DMS 273 (cell line): ENCODE measurements around the gene TTC39A.
A peak's percentile ranks its signal among the peaks of the same experiment; 100 is the strongest.

Experiments
- DNase-seq: peaks from one replicate; lab custom pipeline; 2025; ENCODE audit not compliant: unreplicated experiment; lab: John Stamatoyannopoulos, UW

TTC39A gene

GRCh38 chr1:51330331-51331201, at the start of gene TTC39A:
Gene TTC39A (minus strand): TSS chr1:51330562. CDS start chr1:51330477, 85 bp downstream.
- peak; percentile 63 for DNase-seq

- DNase-seq, result no peak
Measured at GRCh38 chr1:51378871-51379270, 48.5 kb upstream of the TTC39A start.

- no peak for DNase-seq
Measured at GRCh38 chr1:51373898-51374297, 43.5 kb upstream of the TTC39A start.

- no peak for DNase-seq
Measured at GRCh38 chr1:51372561-51372960, 42.2 kb upstream of the TTC39A start.

- DNase-seq, result no peak
Measured at GRCh38 chr1:51369171-51369570, 38.8 kb upstream of the TTC39A start.

GRCh38 chr1:51365774-51366173, 35.4 kb upstream of the TTC39A start:
- no peak for DNase-seq

GRCh38 chr1:51359879-51360278, 29.5 kb upstream of the TTC39A start:
- no peak for DNase-seq

GRCh38 chr1:51355382-51355781, 25.0 kb upstream of the TTC39A start:
- no peak for DNase-seq

GRCh38 chr1:51354416-51354815, 24.1 kb upstream of the TTC39A start:
- DNase-seq, result no peak

- DNase-seq, result no peak
Measured at GRCh38 chr1:51351907-51352306, 21.5 kb upstream of the TTC39A start.

GRCh38 chr1:51349862-51350261, 19.5 kb upstream of the TTC39A start:
- DNase-seq, result no peak

- DNase-seq, result no peak
Measured at GRCh38 chr1:51348147-51348527, 17.8 kb upstream of the TTC39A start.

GRCh38 chr1:51347398-51348146, 17.2 kb upstream of the TTC39A start:
- no peak for DNase-seq

GRCh38 chr1:51346086-51346942, 16.0 kb upstream of the TTC39A start:
- peak; percentile 38 for DNase-seq

GRCh38 chr1:51345300-51345687, 14.9 kb upstream of the TTC39A start:
- no peak for DNase-seq

- peak; percentile 31 for DNase-seq
Measured at GRCh38 chr1:51344602-51345299, 14.4 kb upstream of the TTC39A start.

GRCh38 chr1:51344276-51344601, 13.9 kb upstream of the TTC39A start:
- DNase-seq, result no peak

GRCh38 chr1:51343624-51344023, 13.3 kb upstream of the TTC39A start:
- DNase-seq, result no peak

- DNase-seq, result no peak
Measured at GRCh38 chr1:51342591-51343206, 12.3 kb upstream of the TTC39A start.

GRCh38 chr1:51341876-51342496, 11.6 kb upstream of the TTC39A start:
- peak; percentile 78 for DNase-seq
